AG09309 (cell line): ENCODE measurements around the gene FAM124A.

Source experiments
- DNase-seq: peaks from one replicate; pipeline ENCODE4 v3.0.0-alpha.2; 2010; ENCODE audit warnings: low read depth
- H3K4me3 ChIP-seq: 2 replicates; pipeline ENCODE4 v1.5.1; 2011; ENCODE audit warnings: mild to moderate bottlenecking, low read depth, low read length, moderate library complexity; ENCODE audit not compliant: control insufficient read depth
- TF ChIP-seq, protein P1 (sequence below): IDR thresholded peaks from 2 replicates; pipeline ENCODE4 v1.5.1; 2011; ENCODE audit warnings: mild to moderate bottlenecking, low read depth, low read length, inconsistent platforms; ENCODE audit not compliant: insufficient read depth, control insufficient read depth; ENCODE audit errors: missing control alignments

The FAM124A gene

DNA sequence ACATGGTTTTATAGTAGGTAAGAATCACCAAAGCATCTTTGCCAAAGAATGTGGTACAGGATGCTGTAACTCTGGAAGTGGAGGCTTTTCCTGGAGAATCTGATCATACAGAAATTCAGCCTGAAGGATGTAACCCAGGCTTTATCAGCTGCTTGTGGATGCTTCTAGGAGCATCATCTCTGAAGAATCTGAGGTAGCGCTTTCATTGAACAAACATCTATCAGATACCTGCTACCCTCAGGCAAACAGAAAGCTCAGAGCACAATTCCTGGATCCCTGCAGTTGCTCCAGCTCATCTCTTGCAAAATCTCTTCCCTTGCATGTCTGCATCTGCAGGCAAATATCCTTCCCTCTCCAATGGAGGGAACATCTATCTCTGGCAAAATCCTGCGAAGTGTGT lies 9.3 kb downstream of the FAM124A start:
- no peak overlapping the region for H3K4me3 ChIP-seq
- no peak for DNase-seq
- TF ChIP-seq, protein P1, sequence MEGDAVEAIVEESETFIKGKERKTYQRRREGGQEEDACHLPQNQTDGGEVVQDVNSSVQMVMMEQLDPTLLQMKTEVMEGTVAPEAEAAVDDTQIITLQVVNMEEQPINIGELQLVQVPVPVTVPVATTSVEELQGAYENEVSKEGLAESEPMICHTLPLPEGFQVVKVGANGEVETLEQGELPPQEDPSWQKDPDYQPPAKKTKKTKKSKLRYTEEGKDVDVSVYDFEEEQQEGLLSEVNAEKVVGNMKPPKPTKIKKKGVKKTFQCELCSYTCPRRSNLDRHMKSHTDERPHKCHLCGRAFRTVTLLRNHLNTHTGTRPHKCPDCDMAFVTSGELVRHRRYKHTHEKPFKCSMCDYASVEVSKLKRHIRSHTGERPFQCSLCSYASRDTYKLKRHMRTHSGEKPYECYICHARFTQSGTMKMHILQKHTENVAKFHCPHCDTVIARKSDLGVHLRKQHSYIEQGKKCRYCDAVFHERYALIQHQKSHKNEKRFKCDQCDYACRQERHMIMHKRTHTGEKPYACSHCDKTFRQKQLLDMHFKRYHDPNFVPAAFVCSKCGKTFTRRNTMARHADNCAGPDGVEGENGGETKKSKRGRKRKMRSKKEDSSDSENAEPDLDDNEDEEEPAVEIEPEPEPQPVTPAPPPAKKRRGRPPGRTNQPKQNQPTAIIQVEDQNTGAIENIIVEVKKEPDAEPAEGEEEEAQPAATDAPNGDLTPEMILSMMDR = no peak

- DNase-seq = no peak
- no peak overlapping the region for H3K4me3 ChIP-seq
- TF ChIP-seq, protein P1 = no peak
Measured at GRCh38 chr13:51232328-51232727, 10.1 kb downstream of the FAM124A start.

DNA sequence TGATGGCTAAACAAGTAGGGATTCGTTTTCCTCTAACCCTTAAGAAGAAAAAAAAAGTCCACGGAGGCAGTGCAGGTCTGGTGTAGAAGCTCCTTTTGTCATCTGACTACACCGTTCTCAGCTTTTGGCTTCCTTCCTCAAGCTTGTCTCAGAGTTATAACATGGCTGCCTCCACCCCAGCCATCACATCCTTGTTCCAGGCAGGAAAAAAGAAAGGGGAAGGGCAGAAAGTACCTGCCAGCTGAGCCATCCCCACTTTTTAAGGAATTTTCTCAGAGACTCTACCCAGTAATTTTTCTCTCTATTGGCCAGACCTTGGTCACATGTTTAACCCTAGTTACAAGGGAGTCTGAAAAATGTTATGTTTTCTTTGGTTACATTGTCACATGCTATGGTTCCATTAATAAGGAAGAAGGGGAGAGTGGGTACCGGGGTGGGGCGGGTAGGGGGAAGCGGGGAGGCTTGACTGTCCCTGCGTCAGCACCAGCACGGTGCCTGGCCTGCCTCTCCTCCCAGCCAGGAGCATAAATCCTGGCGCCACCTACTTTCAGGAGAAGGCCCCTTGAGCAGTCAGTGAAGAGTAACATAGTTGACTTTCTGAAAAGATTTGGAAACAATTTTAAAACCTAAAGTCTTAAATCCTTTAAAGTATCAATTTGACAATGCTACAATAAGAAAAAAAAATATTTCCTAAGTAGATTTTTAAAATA lies 11.1 kb downstream of the FAM124A start:
- TF ChIP-seq, protein P1 = no peak
- H3K4me3 ChIP-seq = no peak overlapping the region
- DNase-seq = no peak

DNA sequence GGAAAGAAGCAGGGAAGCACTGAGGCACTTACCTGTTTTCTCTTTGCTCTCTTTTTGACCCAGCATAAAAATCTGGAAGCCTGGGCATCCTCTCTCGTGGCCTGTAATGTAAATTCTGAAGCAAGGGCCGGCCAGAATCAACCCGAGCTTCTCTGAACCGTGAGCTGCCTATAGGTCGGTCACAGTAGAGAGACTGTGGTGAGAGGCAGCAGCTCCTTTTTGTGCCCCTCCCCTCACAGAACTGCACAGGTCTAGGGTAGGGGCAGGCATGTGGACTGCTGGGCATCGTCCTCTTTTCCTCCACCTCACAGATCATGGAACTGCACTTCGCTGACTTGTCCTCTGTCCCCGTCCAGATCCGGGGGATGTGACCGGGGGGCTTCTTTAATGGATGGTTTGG lies 12.5 kb downstream of the FAM124A start:
- TF ChIP-seq, protein P1 = no peak
- DNase-seq = no peak
- no peak overlapping the region for H3K4me3 ChIP-seq

GRCh38 chr13:51235186-51235585 lies 13.0 kb downstream of the FAM124A start:
- no peak overlapping the region for H3K4me3 ChIP-seq
- no peak for DNase-seq

DNA sequence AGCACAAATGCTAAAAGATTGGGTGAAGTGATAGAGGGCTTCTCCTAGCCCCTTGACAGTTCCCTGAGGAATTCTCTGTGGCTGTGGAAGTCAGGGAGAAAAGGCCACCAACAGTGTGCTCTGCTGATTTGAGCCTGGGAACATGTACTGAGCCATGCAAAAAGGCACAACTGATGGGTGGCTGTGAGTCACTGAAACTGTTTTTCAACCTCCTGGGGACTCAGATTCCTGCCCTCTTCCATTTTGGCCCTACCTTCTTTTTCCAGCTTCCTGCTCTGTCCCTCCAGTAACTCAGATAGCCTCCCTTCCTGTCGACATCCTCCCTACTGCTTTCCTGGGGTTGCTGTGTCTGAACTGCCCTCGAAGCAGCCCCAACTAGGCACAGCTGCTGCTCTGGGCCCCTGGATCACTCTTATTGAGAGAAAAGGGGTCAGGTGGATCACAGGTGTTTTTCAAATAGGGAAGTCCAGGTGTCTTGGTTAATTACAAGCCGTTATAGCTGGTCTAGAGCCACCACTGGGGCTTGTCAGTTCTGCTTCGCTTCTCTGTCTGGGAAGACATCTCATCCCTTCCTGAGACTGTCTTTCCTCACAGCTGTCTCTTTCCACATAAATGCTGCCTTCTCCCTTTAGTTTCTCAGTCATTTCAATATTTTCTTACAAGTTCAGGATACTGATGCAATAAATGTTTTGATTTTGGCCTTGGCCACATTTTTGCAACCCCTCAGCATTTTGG lies 13.7 kb downstream of the FAM124A start:
- no peak overlapping the region for H3K4me3 ChIP-seq
- TF ChIP-seq, protein P1 = no peak
- no peak for DNase-seq

More at GRCh38 chr13:51235186-51235585, 13.0 kb downstream of the FAM124A start:
- TF ChIP-seq, protein P1 = no peak
